Activated naive CD4-positive, alpha-beta T cell treated with anti-CD3 and anti-CD28 coated beads, Interleukin-2, amount 50 U/mL, for 72 hours (primary cell): ENCODE measurements around the gene COQ4. TPM values are rescaled to one million over a fixed set of nuclear protein-coding genes. Genes with fewer than 3 reads are reported as not detected.

Experiments
- total RNA-seq, 2 donors: library from RNA; stranded (reverse); gene quantifications; one replicate each; pipeline ENCODE4 v1.2.3, GENCODE V29; 2022

The COQ4 gene
- total RNA-seq, 2 donors from 2014 or later: 33.9 to 38.3 TPM

Other genes starting within 250 kb of the COQ4 start
- 10 to 100 TPM in 1 of 2 donors, 1 to 10 TPM in 1; 6.6 to 50.6 TPM for gene PTGES2, start 195.1 kb upstream of the COQ4 start, total RNA-seq
- gene LCN2, start 173.4 kb upstream of the COQ4 start, total RNA-seq: not detected
- gene BBLN, start 162.6 kb upstream of the COQ4 start, total RNA-seq: 10 to 100 TPM; 67.6 to 82.2 TPM
- gene CIZ1, start 131.3 kb upstream of the COQ4 start, total RNA-seq: 100 to 1,000 TPM in 1 of 2 donors, 10 to 100 TPM in 1; 60.1 to 111 TPM
- 1 to 10 TPM; 1.6 to 5.1 TPM for gene DNM1, start 119.5 kb upstream of the COQ4 start, total RNA-seq
- gene GOLGA2, start 46.8 kb upstream of the COQ4 start, total RNA-seq: 10 to 100 TPM; 46.2 to 54.3 TPM
- 10 to 100 TPM; 15.6 to 16.9 TPM for gene SWI5, start 46.6 kb upstream of the COQ4 start, total RNA-seq
- 10 to 100 TPM; 25.6 to 35.9 TPM for gene TRUB2, start 392 bp upstream of the COQ4 start, total RNA-seq
- gene SLC27A4, start 17.7 kb downstream of the COQ4 start, total RNA-seq: 10 to 100 TPM in 1 of 2 donors, 1 to 10 TPM in 1; 9.4 to 10.2 TPM
- 10 to 100 TPM; 36.4 to 77.9 TPM for gene URM1, start 48.5 kb downstream of the COQ4 start, total RNA-seq
- gene CERCAM, start 98.0 kb downstream of the COQ4 start, total RNA-seq: 1 to 10 TPM; 1.2 to 3.2 TPM
- 10 to 100 TPM; 67.9 to 70.7 TPM for gene ODF2, start 133.2 kb downstream of the COQ4 start, total RNA-seq
- gene GLE1, start 181.9 kb downstream of the COQ4 start, total RNA-seq: 10 to 100 TPM; 51.4 to 57.0 TPM
- 100 to 1,000 TPM; 242 to 278 TPM for gene SPTAN1, start 229.7 kb downstream of the COQ4 start, total RNA-seq